Hepatocyte (in vitro differentiated cells): ENCODE results near the gene KLK10.

ENCODE experiments used
- CTCF ChIP-seq: fragments of 200-600 bp; sonication (generic); IDR thresholded peaks from 2 replicates; pipeline ENCODE4 v1.5.1; 2016; ENCODE audit warnings: antibody characterized with exemption, mild to moderate bottlenecking; ENCODE audit not compliant: poor library complexity
- EZH2phosphoT487 ChIP-seq: fragments of 200-600 bp; sonication (generic); IDR thresholded peaks from one replicate; pipeline ENCODE4 v1.6.1; 2018; ENCODE audit warnings: antibody characterized with exemption, mild to moderate bottlenecking, low read depth, moderate library complexity; ENCODE audit not compliant: unreplicated experiment, severe bottlenecking

DNA sequence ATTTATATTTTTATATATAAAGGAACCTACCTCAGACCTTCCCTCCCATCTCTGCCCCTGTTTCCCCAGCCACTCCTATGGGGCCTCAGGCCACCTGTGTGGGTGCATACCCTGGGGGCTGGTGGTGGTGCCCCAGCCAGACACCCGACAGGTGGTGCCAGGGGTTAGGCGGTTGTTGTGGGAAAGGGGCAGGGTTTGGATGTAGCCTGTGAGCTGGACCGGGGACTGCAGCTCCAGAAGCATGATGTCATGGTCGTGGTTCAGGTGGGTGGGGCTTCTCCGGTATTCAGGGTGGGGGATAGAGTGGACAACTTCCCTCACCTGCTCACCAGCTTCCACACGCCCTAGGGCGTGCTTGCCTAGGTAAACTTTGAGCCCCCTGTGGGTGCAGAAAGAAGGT lies 40.2 kb upstream of the KLK10 start:
- no peak for TF ChIP-seq CTCF
- no peak for TF ChIP-seq EZH2phosphoT487
